HepG2 (cell line): ENCODE data around the gene ATP10A. TPM values are rescaled to one million over a fixed set of nuclear protein-coding genes. Genes with fewer than 3 reads are reported as not detected.

Experiments
- ATAC-seq: fragments of 200-7000 bp; cut with Tn5 transposase; 3 replicates; pipeline ENCODE4 v1.9.1; 2020; ENCODE audit warnings: mild to moderate bottlenecking, moderate library complexity
- BruUV-seq: library from RNA; stranded (reverse); fragments of 400-500 nt; replicated peaks from 2 replicates; lab custom pipeline; 2021; lab: Mats Ljungman, UMichigan
- CTCF ChIA-PET: fragments of 300-600 bp; formaldehyde crosslinking; extraction: SDS; loops from one replicate; lab custom pipeline; 2021; ENCODE audit warnings: low total read pairs, inconsistent platforms, low intra/inter-chr PET ratio; lab: Yijun Ruan, JAX
- POLR2A ChIA-PET: fragments of 350-600 bp; sonication (Branson Sonifier 250); formaldehyde crosslinking; loops from one replicate; lab custom pipeline; 2020; ENCODE audit warnings: antibody characterized with exemption, inconsistent platforms; lab: Yijun Ruan, JAX
- DNase-seq: peaks from one replicate; pipeline ENCODE4 v3.0.0-alpha.2; 2015; ENCODE audit warnings: low spot score
- FAIRE-seq: peaks from 3 replicates; lab custom pipeline; 2011; peaks lifted over from hg19 to GRCh38; lab: Jason Lieb, UNC
- H2AFZ ChIP-seq: one replicate; pipeline ENCODE4 v1.6.1; 2011; ENCODE audit warnings: low read length, inconsistent platforms
- H3K27ac ChIP-seq: fragments of 300-600 bp; 3 replicates; pipeline ENCODE4 v1.8.0; 2011; ENCODE audit warnings: mixed run types, mild to moderate bottlenecking, mixed read lengths, low read length, inconsistent platforms; ENCODE audit not compliant: insufficient read depth; ENCODE audit errors: extremely low read length
- H3K27me3 ChIP-seq, 2 experiments: fragments of 200-600 bp in 1 of 2; 2 replicates in 1 of 2; 3 replicates in 1 of 2; pipeline versions ENCODE4 v1.6.0 to v1.8.0; 2011; ENCODE audit warnings: low read length in 2 of 2, mild to moderate bottlenecking in 2 of 2, moderate library complexity in 2 of 2, inconsistent platforms in 1 of 2; ENCODE audit not compliant: insufficient read depth in 2 of 2, control insufficient read depth in 1 of 2
- H3K36me3 ChIP-seq, 2 experiments: fragments of 200-600 bp in 1 of 2; replicated peaks in 1 of 2; 2 replicates in 1 of 2; 3 replicates in 1 of 2; pipeline versions ENCODE4 v1.5.1 to v1.8.0; 2011; ENCODE audit warnings: low read length in 2 of 2, inconsistent platforms in 1 of 2; ENCODE audit not compliant: insufficient read depth in 2 of 2, control insufficient read depth in 1 of 2
- H3K4me1 ChIP-seq: 2 replicates; pipeline ENCODE4 v1.5.1; 2012; ENCODE audit warnings: low read length, inconsistent platforms; ENCODE audit not compliant: insufficient read depth
- H3K4me2 ChIP-seq: 2 replicates; pipeline ENCODE4 v1.6.0; 2011; ENCODE audit warnings: low read depth, low read length, inconsistent platforms
- H3K4me3 ChIP-seq, 3 experiments: fragments of 200-600 bp in 1 of 3; sonication (generic), shearing (Covaris generic) in 1 of 3; replicated peaks in 1 of 3; 2 replicates each; pipeline ENCODE4 v1.5.1; 2011 to 2016; ENCODE audit warnings: low read length in 3 of 3, inconsistent platforms in 2 of 3, low read depth in 2 of 3, mild to moderate bottlenecking in 2 of 3, control low read depth in 1 of 3, mixed read lengths in 1 of 3; ENCODE audit not compliant: insufficient read depth in 1 of 3
- H3K79me2 ChIP-seq: one replicate; pipeline ENCODE4 v1.6.1; 2011; ENCODE audit warnings: low read length, inconsistent platforms; ENCODE audit not compliant: insufficient read depth
- H3K9ac ChIP-seq: 2 replicates; pipeline ENCODE4 v1.6.0; 2011; ENCODE audit warnings: mild to moderate bottlenecking, low read depth, low read length, inconsistent platforms; ENCODE audit not compliant: insufficient read depth
- H3K9me3 ChIP-seq: 2 replicates; pipeline ENCODE4 v1.5.1; 2012; ENCODE audit warnings: mild to moderate bottlenecking, low read length
- H4K20me1 ChIP-seq: 2 replicates; pipeline ENCODE4 v1.6.0; 2011; ENCODE audit warnings: inconsistent platforms, mild to moderate bottlenecking, low read length, moderate library complexity; ENCODE audit not compliant: insufficient read depth
- ARID2 ChIP-seq: sonication (generic); formaldehyde crosslinking; IDR thresholded peaks from 2 replicates; pipeline ENCODE4 v1.8.1; 2022; ENCODE audit warnings: mild to moderate bottlenecking, missing genetic modification reagents, borderline replicate concordance
- ERF ChIP-seq: IDR thresholded peaks from 2 replicates; pipeline ENCODE4 v1.6.1; 2018; ENCODE audit warnings: missing biosample characterization, missing genetic modification reagents
- GATAD2A ChIP-seq: IDR thresholded peaks from 2 replicates; pipeline ENCODE4 v1.6.1; 2016
- ONECUT2 ChIP-seq: sonication (generic); formaldehyde crosslinking; IDR thresholded peaks from 2 replicates; pipeline ENCODE4 v1.4.0; 2020; ENCODE audit warnings: missing genetic modification reagents
- TRAFD1 ChIP-seq: sonication (generic); formaldehyde crosslinking; IDR thresholded peaks from 2 replicates; pipeline ENCODE4 v1.5.1; 2020; ENCODE audit warnings: missing genetic modification reagents, mild to moderate bottlenecking, borderline replicate concordance
- ZHX1 ChIP-seq: sonication (generic); formaldehyde crosslinking; IDR thresholded peaks from 2 replicates; pipeline ENCODE4 v1.8.1; 2022; ENCODE audit warnings: low read depth, mild to moderate bottlenecking, missing genetic modification reagents
- ZMYM3 ChIP-seq: sonication (generic); formaldehyde crosslinking; IDR thresholded peaks from 2 replicates; pipeline ENCODE4 v1.5.1; 2020; ENCODE audit warnings: mild to moderate bottlenecking, missing genetic modification reagents
- ZNF224 ChIP-seq: sonication (generic); formaldehyde crosslinking; IDR thresholded peaks from 2 replicates; pipeline ENCODE4 v1.5.0; 2020; ENCODE audit warnings: mild to moderate bottlenecking, missing genetic modification reagents
- ZNF235 ChIP-seq: sonication (generic); formaldehyde crosslinking; IDR thresholded peaks from 2 replicates; pipeline ENCODE4 v1.8.1; 2023; ENCODE audit warnings: mild to moderate bottlenecking, missing genetic modification reagents, borderline replicate concordance
- ZNF280D ChIP-seq: sonication (generic); formaldehyde crosslinking; IDR thresholded peaks from 2 replicates; pipeline ENCODE4 v1.5.1; 2020; ENCODE audit warnings: mild to moderate bottlenecking, missing genetic modification reagents
- ZNF460 ChIP-seq: sonication (generic); formaldehyde crosslinking; IDR thresholded peaks from 2 replicates; pipeline ENCODE4 v1.5.1; 2020; ENCODE audit warnings: missing genetic modification reagents, mild to moderate bottlenecking, borderline replicate concordance
- ZNF556 ChIP-seq: sonication (generic); formaldehyde crosslinking; IDR thresholded peaks from 2 replicates; pipeline ENCODE4 v1.4.0; 2020; ENCODE audit warnings: mild to moderate bottlenecking, missing genetic modification reagents, borderline replicate concordance
- ZUFSP ChIP-seq: sonication (generic); formaldehyde crosslinking; IDR thresholded peaks from 2 replicates; pipeline ENCODE4 v1.9.0; 2021; ENCODE audit warnings: missing genetic modification reagents, mild to moderate bottlenecking, borderline replicate concordance
- WGBS: methylation state at CpG from one replicate; pipeline ENCODE4 v1.1.6; 2017; ENCODE audit warnings: low lambda C conversion rate; 5-methylcytosine and 5-hydroxymethylcytosine counted together
- in situ Hi-C: cut with HindIII; loops from 2 replicates; pipeline ENCODE4 v1.10.0; 2017; ENCODE audit warnings: low pct_unique_long_range_greater_than_20kb; ENCODE audit not compliant: extremely low pct_ligation_motif_present
- intact Hi-C: fragments of 100-400 bp; cut with micrococcal nuclease; formaldehyde crosslinking; loops from one replicate; pipeline ENCODE4 v1.10.0; 2022; ENCODE audit not compliant: unreplicated experiment
- polyA plus RNA-seq, 8 experiments: library from polyadenylated mRNA; depleted of rRNA in 3 of 8; stranded (reverse) in 7 of 8; unstranded in 1 of 8; fragments of >200 nt; fragmentation: Illumina TruSeq in 4 of 8; extraction: Trizol in 4 of 8; gene quantifications; 2 replicates each; pipeline versions ENCODE4 v1.2.1 to v1.2.3, GENCODE V29; 2011 to 2016; ENCODE audit warnings: low read depth in 4 of 8, missing spikeins in 1 of 8, mixed read lengths in 1 of 8; ENCODE audit not compliant: insufficient read depth in 1 of 8
- total RNA-seq, 5 experiments: library from RNA; depleted of rRNA; stranded (reverse); fragments of >200 nt; fragmentation: Illumina TruSeq; extraction: Trizol; gene quantifications; 2 replicates each; pipeline ENCODE4 v1.2.3, GENCODE V29; 2016; ENCODE audit warnings: low read depth in 1 of 5

The ATP10A gene
- total and polyA plus RNA-seq, 2 of the 13 experiments (the other 11 are each of a cell fraction or from before 2014, with no cell fraction given): 0.58 to 4.2 TPM

- TF ChIP-seq ONECUT2 (CRISPR knock-in tag) (no peak), TRAFD1 (CRISPR knock-in tag) (no peak), ZNF556 (CRISPR knock-in tag) (no peak), ZMYM3 (CRISPR knock-in tag) (no peak), ARID2 (no peak)
- TF ChIP-seq, all 625 proteins: peak for 0
Observed at GRCh38 chr15:25724899-25725298, 138.2 kb downstream of the ATP10A start (continued).

GRCh38 chr15:25721605-25721955 lies 141.5 kb downstream of the ATP10A start:
- no peak overlapping the region for H3K4me3 ChIP-seq
- POLR2A ChIA-PET: no interaction called here
- H3K36me3 ChIP-seq: no peaks in the 10 kb centered on the region
- no peaks in the 10 kb centered on the region for H3K79me2 ChIP-seq
- no peak for TF ChIP-seq ZNF280D (CRISPR knock-in tag)
- TF ChIP-seq ZHX1 (CRISPR knock-in tag): no peak
- TF ChIP-seq ZNF224 (CRISPR knock-in tag): no peak
- TF ChIP-seq ZNF460 (CRISPR knock-in tag): no peak
- no peak for TF ChIP-seq ZNF235
- TF ChIP-seq ERF (CRISPR knock-in tag): no peak
- no peak for TF ChIP-seq GATAD2A (CRISPR knock-in tag)
- no peak for TF ChIP-seq ZUFSP
- TF ChIP-seq, all 625 proteins: peak for 0
- H3K9me3 ChIP-seq: no peaks in the 10 kb centered on the region
- no peaks in the 10 kb centered on the region; a peak in 2 of 5 replicates for H3K27me3 ChIP-seq
- DNase-seq (no peak), ATAC-seq (no peak), FAIRE-seq (no peak)
- no TSS peak for BruUV-seq
- H3K4me1 ChIP-seq: no peaks in the 10 kb centered on the region
- H4K20me1 ChIP-seq: no peaks in the 10 kb centered on the region
- CTCF ChIA-PET: no interaction called here
- H2AFZ ChIP-seq: no peak overlapping the region
- H3K27ac ChIP-seq: no peak overlapping the region
- no peak overlapping the region for H3K4me2 ChIP-seq
- H3K9ac ChIP-seq: no peak overlapping the region
- WGBS: 62% methylated on average over 8 of the region's 8 CpGs
- intact Hi-C loops (no loop called here), in situ Hi-C loops (no loop called here)
